ENCODE data around the gene OR1C1.

DNA sequence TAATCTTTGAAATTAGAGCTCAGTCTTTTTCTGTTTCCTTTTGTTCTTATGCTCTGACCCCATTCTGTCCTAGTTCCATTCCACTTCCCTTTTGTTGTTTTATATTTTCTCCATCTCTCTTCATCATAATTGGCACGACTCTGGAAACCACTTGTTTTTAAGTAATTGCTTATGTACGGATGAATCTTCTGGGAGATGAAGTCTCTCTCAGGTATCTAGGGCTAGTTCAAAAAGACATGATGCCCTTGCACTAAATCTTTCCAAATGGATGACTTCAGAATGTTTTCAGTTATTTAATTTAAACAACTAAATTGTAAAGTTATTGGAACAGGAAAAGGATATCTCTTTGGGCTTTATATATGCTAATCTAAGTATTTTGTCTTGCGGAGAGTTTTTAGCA lies 43.8 kb downstream of the OR1C1 start, which contains the start of gene OR6F1:
- TF ChIP-seq, protein P1, sequence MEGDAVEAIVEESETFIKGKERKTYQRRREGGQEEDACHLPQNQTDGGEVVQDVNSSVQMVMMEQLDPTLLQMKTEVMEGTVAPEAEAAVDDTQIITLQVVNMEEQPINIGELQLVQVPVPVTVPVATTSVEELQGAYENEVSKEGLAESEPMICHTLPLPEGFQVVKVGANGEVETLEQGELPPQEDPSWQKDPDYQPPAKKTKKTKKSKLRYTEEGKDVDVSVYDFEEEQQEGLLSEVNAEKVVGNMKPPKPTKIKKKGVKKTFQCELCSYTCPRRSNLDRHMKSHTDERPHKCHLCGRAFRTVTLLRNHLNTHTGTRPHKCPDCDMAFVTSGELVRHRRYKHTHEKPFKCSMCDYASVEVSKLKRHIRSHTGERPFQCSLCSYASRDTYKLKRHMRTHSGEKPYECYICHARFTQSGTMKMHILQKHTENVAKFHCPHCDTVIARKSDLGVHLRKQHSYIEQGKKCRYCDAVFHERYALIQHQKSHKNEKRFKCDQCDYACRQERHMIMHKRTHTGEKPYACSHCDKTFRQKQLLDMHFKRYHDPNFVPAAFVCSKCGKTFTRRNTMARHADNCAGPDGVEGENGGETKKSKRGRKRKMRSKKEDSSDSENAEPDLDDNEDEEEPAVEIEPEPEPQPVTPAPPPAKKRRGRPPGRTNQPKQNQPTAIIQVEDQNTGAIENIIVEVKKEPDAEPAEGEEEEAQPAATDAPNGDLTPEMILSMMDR (IDR thresholded peaks at IDR 0.05), result no peak
- TF ChIP-seq EP300 (IDR thresholded peaks at IDR 0.05) (no peak), POLR2AphosphoS5 (IDR thresholded peaks at IDR 0.05) (no peak), POLR2A (IDR thresholded peaks at IDR 0.05) (no peak)

Measured in gastroesophageal sphincter (tissue), 3 donors.